Upper lobe of left lung (tissue), 4 donors: ENCODE results near the gene TNNT2.

Experiments
- CTCF ChIP-seq, 6 experiments: fragments of 450-650 bp in 4 of 6; fragments of 200-600 bp in 2 of 6; sonication (generic) in 2 of 6; IDR thresholded peaks; one replicate each; pipeline ENCODE4 v1.5.1; 2016 to 2019; ENCODE audit warnings: antibody characterized with exemption in 6 of 6
- EP300 ChIP-seq, 4 donors: sonication (generic); formaldehyde crosslinking; IDR thresholded peaks; one replicate each; pipeline ENCODE4 v1.5.1; 2017; ENCODE audit warnings: antibody characterized with exemption in 4 of 4, control low read depth in 2 of 4

- TF ChIP-seq CTCF (IDR thresholded peaks at IDR 0.05) = no peak
- TF ChIP-seq EP300 (IDR thresholded peaks at IDR 0.05) = no peak
Measured at GRCh38 chr1:201399018-201399351, 21.5 kb upstream of the TNNT2 start, which contains the start of gene LAD1.
